ENCODE results near the gene HOXB9. TPM values are rescaled to one million over a fixed set of nuclear protein-coding genes. Genes with fewer than 3 reads are reported as not detected.
A peak's percentile ranks its signal among the peaks of the same experiment; 100 is the strongest.

The HOXB9 gene
- total and polyA plus RNA-seq, 2 donors (not counting 3 experiments of a cell fraction or from before 2014, with no cell fraction given), result 0.79 to 1.1 TPM

DNA sequence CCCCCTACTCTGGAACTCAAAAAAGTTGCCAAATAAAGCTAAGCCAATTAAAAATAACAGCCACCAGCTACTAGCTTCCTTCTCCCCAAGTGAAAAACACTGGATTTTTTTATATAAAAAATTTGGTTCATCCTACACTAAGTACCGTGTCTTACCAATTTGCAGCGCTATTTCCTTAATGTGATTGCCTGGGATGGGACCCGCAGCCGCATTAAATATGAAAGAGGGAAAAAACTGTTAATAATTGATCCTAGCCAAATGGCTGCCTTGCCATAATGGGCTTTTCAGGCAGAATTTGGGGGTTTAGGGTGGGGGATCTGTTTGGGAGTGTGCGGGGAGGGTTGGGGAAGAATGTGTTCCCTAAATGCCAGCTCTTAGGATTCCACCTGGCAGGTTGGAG, 2.0 kb downstream of the HOXB9 start:
- Histone ChIP-seq H3K79me2 (ENCODE audit: control insufficient read depth, insufficient read depth, low read length) (no peaks in the 10 kb centered on the region), H3K4me2 (ENCODE audit: insufficient read depth, low read length) (no peak overlapping the region), H3K27me3 (ENCODE audit: control insufficient read depth in 2 of 2, insufficient read depth in 2 of 2, low read length in 2 of 2) (peaks cover 72 to 95% of the 10 kb centered on the region in 2 experiments), H3K9ac (replicated peaks; ENCODE audit: extremely low read depth, insufficient read depth, low read length) (no peak overlapping the region), H3K4me1 (ENCODE audit: control insufficient read depth, extremely low read depth, insufficient read depth, low read length) (peaks cover 13% of the 10 kb centered on the region), H3K36me3 (ENCODE audit: control insufficient read depth in 2 of 2, extremely low read depth in 1 of 2, insufficient read depth in 2 of 2, low read length in 2 of 2) (no peaks in the 10 kb centered on the region), H4K20me1 (replicated peaks; ENCODE audit: control insufficient read depth, extremely low read depth, insufficient read depth, low read length) (no peaks in the 10 kb centered on the region), H3K27ac (ENCODE audit: insufficient read depth, low read depth, low read length) (no peak overlapping the region), H3K9me3 (replicated peaks; ENCODE audit: control insufficient read depth, insufficient read depth, low read length) (no peaks in the 10 kb centered on the region), H2AFZ (ENCODE audit: low read depth, low read length) (no peak overlapping the region), H3K4me3 (replicated peaks in 1 of 3; ENCODE audit: insufficient read depth in 1 of 3, low read depth in 1 of 3, low read length in 3 of 3) (no peak overlapping the region), H3K9me1 (replicated peaks; ENCODE audit: control insufficient read depth, extremely low read depth, insufficient read depth, low read length) (no peaks in the 10 kb centered on the region)
- dilution Hi-C loops (cut with MboI; ENCODE audit: extremely low pct_ligation_motif_present, low sequenced_read_pairs) (no loop called here), intact Hi-C loops (cut with micrococcal nuclease) (no loop called here)
- DNase-seq (ENCODE audit: low read depth, low spot score), result no peak
- no peak for FAIRE-seq
- no TSS peak for BruUV-seq (replicated peaks)
- POLR2A ChIA-PET, result no interaction called here
- CTCF ChIA-PET, result interaction anchor here (1.5 to 6.3 kb wide), 3 partner anchors 10 to 13 kb away, joined by 7 to 45 read pairs (median 8); partner anchors contain the start of gene HOXB8
- TF ChIP-seq EZH2 (IDR thresholded peaks at IDR 0.05; ENCODE audit: borderline replicate concordance, low read depth, low read length, severe bottlenecking) (no peak), POLR2AphosphoS5 (IDR thresholded peaks at IDR 0.05; ENCODE audit: insufficient read depth, low read depth, low read length) (no peak), JUN (IDR thresholded peaks at IDR 0.05; ENCODE audit: borderline replicate concordance, insufficient read depth, insufficient read length, low read depth) (no peak), MYC (IDR thresholded peaks at IDR 0.05; ENCODE audit: low read depth, low read length) (no peak), POLR2A (IDR thresholded peaks at IDR 0.05; ENCODE audit: low read depth, low read length) (no peak), MAX (IDR thresholded peaks at IDR 0.05; ENCODE audit: insufficient read depth, insufficient read length) (no peak)

DNA sequence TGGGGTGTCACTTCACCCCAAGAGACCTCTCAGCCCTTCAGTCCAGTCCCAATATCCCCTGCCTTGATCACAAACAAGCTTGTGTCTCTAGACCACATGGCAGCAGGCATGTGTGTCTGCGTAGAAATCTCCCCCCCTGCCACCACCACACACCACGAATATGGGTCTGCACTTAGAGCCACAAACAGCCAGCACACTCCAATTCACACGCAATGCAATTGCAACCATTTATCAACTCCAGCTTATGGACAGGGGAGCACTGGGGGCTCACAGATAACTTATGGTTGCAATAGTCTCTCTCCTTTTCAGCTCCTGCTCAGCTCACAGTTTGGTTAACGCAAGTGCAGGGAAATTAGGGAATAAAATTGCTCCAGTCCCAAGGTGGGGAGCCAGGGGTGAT, 2.6 kb downstream of the HOXB9 start:
- Histone ChIP-seq H3K79me2 (ENCODE audit: control insufficient read depth, insufficient read depth, low read length) (no peaks in the 10 kb centered on the region), H3K4me2 (ENCODE audit: insufficient read depth, low read length) (no peak overlapping the region), H3K4me3 (replicated peaks in 1 of 3; ENCODE audit: insufficient read depth in 1 of 3, low read depth in 1 of 3, low read length in 3 of 3) (no peak overlapping the region), H3K9ac (replicated peaks; ENCODE audit: extremely low read depth, insufficient read depth, low read length) (no peak overlapping the region), H2AFZ (ENCODE audit: low read depth, low read length) (no peak overlapping the region), H3K4me1 (ENCODE audit: control insufficient read depth, extremely low read depth, insufficient read depth, low read length) (peaks cover 16% of the 10 kb centered on the region), H3K9me3 (replicated peaks; ENCODE audit: control insufficient read depth, insufficient read depth, low read length) (no peaks in the 10 kb centered on the region), H3K36me3 (ENCODE audit: control insufficient read depth in 2 of 2, extremely low read depth in 1 of 2, insufficient read depth in 2 of 2, low read length in 2 of 2) (no peaks in the 10 kb centered on the region), H3K9me1 (replicated peaks; ENCODE audit: control insufficient read depth, extremely low read depth, insufficient read depth, low read length) (no peaks in the 10 kb centered on the region), H4K20me1 (replicated peaks; ENCODE audit: control insufficient read depth, extremely low read depth, insufficient read depth, low read length) (no peaks in the 10 kb centered on the region), H3K27me3 (ENCODE audit: control insufficient read depth in 2 of 2, insufficient read depth in 2 of 2, low read length in 2 of 2) (peaks cover 66 to 90% of the 10 kb centered on the region in 2 experiments), H3K27ac (ENCODE audit: insufficient read depth, low read depth, low read length) (no peak overlapping the region)
- intact Hi-C loops (cut with micrococcal nuclease), result no loop called here
- CTCF ChIA-PET, result interaction anchor here (0.5 to 6.3 kb wide), 5 partner anchors 9 to 374 kb away, joined by 3 to 45 read pairs (median 7); partner anchors contain the start of genes HOXB8 and IGF2BP1
- BruUV-seq (replicated peaks), result no TSS peak
- TF ChIP-seq EZH2 (IDR thresholded peaks at IDR 0.05; ENCODE audit: borderline replicate concordance, low read depth, low read length, severe bottlenecking), result peak; percentile 18
- no peak for TF ChIP-seq JUN (IDR thresholded peaks at IDR 0.05; ENCODE audit: borderline replicate concordance, insufficient read depth, insufficient read length, low read depth)
- POLR2A ChIA-PET, result no interaction called here
- FAIRE-seq (no peak), DNase-seq (ENCODE audit: low read depth, low spot score) (no peak)
- dilution Hi-C loops (cut with MboI; ENCODE audit: extremely low pct_ligation_motif_present, low sequenced_read_pairs), result no loop called here

All from endothelial cell of umbilical vein (primary cell).